ENCODE data around the gene AMY1B.
"Not testable (repeated sequence)": the region's sequence is repeated elsewhere in the genome, so short reads cannot be mapped to it uniquely, and the experiment has no call there.

DNA sequence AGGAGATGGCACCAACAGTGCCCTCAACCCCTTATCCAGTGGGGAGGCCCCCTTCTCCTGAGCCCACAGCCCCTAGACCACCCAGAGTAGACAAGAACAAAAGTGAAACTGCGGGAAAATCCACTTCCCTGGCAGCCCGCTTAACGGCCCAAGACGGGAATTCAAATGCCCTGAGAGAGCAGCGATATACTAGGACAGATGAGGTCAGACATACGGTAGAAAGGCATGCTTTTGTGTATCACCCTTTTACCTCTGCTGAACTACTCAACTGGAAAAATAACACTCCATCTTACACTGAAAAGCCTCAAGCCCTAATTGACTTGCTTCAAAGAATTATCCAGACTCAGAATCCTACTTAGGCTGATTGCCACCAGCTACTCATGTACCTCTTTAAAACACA lies 1.4 kb upstream of the AMY1B start:
- TF ChIP-seq, protein P1, sequence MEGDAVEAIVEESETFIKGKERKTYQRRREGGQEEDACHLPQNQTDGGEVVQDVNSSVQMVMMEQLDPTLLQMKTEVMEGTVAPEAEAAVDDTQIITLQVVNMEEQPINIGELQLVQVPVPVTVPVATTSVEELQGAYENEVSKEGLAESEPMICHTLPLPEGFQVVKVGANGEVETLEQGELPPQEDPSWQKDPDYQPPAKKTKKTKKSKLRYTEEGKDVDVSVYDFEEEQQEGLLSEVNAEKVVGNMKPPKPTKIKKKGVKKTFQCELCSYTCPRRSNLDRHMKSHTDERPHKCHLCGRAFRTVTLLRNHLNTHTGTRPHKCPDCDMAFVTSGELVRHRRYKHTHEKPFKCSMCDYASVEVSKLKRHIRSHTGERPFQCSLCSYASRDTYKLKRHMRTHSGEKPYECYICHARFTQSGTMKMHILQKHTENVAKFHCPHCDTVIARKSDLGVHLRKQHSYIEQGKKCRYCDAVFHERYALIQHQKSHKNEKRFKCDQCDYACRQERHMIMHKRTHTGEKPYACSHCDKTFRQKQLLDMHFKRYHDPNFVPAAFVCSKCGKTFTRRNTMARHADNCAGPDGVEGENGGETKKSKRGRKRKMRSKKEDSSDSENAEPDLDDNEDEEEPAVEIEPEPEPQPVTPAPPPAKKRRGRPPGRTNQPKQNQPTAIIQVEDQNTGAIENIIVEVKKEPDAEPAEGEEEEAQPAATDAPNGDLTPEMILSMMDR (IDR thresholded peaks at IDR 0.05), result not testable (repeated sequence)
- not testable (repeated sequence) for TF ChIP-seq POLR2A, EP300 (IDR thresholded peaks at IDR 0.05)

All from ovary (tissue), 3 donors.